NCI-H82 (cell line): Measurements from ENCODE around the gene GATA3.

Experiments
- DNase-seq: peaks from one replicate; lab custom pipeline; 2025; lab: John Stamatoyannopoulos, UW

Gene GATA3

DNA sequence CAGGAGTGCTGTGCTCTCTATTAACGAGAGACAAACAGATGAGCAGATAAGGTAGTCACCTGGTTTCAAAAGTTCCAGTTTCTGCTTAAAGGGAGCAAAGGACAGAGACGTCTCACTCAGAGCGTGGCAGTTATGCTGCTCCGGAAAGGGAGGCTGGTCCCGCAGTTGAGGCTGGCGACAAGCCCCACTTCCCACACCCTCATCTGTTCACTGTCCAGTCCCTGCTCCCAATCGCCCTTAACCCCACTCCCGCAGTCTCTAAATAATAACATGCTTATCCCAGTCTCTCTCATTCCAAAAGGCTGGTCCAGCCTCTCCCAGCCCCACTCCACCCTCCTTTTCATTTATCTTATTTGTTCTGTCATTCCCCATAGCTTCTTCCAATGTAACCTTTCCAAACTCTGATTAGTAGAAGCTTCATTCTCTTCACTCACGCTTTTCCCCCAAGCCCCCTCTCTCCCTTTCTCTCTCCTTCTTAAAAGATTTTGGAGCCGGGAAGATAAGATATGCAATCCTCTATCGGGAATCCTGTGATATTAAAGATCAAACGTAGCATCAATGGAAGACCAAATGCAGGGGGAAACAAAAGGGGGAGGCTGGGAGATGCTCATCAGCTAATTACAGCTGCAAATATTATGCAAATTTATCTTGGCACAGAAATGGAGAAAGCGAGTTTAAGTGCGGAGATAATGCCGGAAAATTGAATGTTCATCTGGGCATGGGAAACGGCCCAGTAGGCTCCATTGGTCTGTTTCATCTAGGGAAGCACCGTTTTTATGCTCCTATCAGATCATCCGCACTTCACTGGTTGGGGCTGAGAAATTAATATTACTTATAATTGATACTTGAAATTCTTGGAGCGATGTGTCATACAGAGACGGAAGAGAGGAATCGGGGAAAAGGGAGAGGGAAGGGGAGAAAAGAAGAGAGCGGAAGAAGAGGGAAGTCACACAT is 16.3 kb upstream of the GATA3 start:
- DNase-seq, result no peak

- no peak for DNase-seq
These were observed 15.1 kb upstream of the GATA3 start for GRCh38 chr10:8039321-8039881.

DNA sequence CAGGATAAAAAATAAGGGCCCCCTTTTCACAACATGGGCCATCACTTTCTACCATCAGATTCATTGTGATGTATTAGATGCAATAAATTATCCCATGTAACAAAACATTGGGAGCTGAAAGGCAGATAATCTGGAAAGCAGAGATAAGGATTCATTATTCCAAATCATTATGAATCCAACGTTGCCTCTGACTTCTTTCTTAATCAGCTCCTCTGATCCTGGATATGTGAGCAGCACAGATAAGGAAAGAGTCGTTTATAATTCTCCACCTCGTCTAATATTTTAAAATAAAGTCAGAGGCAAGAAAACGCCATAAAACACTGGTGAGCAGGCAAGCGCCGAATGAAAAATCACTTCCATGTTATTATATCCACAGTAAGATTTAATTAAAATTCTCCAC is 13.8 kb upstream of the GATA3 start:
- DNase-seq, result no peak

DNA sequence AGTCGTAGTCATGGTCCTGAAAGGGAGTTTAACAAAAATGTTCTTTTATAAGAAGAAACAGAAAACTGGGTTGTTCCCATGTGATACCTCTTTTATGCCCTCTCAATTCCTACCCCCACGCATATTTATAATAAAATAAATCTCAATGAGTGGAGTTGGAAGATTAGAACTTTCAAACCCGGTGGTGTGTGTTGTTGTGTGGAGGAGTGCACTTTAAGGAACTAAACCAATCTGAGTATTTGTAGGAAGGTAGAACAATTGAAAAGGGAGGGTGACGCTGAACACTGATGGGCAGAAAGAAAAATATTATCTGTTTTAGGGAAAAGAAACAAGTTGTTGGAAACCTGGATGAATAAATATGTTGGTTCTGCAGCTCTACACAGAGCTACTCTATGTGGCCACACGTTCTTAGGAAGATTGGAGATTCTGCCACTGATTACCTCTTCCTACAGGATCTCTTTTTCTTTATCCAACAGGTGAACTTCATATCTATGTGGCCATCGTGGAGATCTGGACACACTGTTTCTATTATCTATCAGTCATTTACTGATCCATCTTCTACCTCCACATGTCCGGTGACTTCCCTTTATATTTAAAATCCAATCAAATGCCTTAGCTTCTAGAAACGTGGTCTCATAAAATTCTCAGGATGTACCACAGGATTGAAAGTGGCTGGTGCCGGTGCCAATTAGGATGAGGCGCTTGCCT is 13.1 kb upstream of the GATA3 start:
- DNase-seq, result no peak

DNA sequence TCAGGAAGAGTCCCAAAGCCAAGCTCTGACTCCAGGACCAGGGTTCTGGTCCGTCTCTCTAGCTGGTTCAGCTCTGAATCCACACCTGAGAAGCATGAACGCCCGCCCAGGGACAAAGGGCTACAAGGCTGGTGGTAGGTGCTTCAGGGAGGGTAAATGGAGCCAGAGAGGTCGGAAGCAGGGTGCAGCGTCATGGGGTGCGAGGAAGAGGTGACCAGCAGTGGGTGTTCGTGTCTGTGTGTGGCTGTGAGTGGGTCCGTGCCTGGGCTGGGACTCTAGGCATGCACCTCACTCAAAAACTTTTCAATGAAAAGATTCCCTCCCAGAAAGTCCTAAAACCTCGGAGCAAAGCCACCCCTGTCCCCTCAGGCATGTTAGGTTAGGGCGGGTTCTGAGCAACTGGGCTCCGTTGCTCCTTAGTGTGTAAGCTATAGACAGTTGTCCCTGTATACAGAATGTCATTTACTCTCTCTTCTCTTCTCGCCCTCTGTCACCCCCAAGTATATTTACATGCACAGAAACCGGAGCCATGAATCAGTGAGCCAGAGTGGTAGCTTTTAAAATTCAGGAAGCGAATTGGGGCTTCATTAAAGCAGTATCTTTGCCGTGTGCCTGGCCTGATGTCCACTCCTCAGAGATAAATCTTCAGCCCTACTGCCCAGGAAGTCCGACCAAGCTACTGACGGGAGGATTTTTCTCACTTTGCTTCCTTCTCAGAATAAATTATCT is 12.3 kb upstream of the GATA3 start:
- no peak for DNase-seq

DNA sequence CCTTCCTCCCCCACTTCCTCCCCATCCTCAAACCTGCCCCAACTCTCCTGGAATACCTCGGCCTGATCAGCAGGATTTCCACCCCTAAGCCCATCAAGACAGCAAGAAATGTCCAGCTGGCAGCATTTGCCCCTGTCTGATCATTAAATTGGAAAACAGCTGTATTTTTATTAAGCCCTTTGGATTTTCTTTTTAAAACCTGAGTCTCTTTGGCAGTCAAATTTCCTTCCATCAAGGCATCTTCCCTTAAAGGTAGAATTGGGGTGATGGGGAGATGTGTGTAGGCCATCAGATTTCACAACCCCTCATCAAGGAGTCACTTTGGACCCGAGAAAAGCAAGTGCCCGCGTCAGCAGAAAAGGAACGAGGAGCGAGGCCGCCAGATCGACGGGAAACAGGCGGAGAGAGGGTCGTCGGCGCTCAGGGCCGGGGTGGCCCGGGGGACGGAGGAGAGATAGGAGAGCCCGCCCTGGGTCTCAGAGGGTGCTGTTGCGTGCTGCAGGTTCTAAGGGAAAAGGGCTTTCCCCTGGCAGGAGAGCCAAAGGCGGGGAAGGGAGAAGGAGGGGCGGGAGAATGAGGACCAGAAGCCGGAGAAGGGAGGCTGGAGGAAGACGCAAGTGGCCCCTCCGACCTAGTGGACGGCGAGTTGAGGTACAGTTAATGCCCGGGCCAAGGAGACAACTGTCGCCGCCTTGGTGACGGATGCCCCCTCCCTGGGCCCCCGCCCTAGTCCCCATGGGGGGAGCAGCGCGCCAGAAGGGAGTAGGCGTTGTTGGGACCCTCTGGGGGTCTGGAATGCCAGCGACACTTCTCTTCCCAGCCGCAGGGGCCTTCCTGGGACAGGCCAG is 11.5 kb upstream of the GATA3 start:
- no peak for DNase-seq

- peak; percentile 30 for DNase-seq
These were observed 10.8 kb upstream of the GATA3 start for GRCh38 chr10:8043569-8044306.

DNA sequence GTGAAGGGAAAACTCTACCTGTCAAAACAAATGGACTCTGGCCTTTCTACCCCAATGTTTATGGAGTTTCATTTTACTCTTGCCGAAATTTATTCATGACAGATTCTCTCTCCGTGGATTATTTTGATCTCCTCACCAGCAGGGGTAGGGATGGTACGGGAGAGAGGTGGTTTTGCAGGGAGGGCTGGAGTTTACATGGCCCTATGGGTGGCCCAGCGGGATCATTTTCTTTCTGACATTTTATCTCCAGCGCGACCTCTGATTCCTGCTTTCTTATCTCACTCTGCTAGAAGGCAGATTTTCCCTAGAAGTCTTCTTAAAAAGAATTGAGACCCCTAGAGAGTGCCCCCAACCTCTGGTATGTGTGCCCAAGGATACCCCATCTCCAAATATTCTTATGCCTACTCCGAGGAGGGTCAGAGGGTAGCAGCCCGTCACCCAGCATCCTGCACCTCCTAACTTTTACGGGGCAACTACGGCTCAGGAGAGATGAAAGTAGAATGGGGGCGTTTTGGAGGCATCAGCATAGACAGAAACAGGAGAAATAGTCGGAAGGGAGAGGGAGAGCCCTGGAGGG is 10.1 kb upstream of the GATA3 start:
- DNase-seq, result no peak

GRCh38 chr10:8044908-8045725 is 9.4 kb upstream of the GATA3 start:
- no peak for DNase-seq

- DNase-seq, result no peak
These were observed 8.6 kb upstream of the GATA3 start for GRCh38 chr10:8045726-8046494.

DNA sequence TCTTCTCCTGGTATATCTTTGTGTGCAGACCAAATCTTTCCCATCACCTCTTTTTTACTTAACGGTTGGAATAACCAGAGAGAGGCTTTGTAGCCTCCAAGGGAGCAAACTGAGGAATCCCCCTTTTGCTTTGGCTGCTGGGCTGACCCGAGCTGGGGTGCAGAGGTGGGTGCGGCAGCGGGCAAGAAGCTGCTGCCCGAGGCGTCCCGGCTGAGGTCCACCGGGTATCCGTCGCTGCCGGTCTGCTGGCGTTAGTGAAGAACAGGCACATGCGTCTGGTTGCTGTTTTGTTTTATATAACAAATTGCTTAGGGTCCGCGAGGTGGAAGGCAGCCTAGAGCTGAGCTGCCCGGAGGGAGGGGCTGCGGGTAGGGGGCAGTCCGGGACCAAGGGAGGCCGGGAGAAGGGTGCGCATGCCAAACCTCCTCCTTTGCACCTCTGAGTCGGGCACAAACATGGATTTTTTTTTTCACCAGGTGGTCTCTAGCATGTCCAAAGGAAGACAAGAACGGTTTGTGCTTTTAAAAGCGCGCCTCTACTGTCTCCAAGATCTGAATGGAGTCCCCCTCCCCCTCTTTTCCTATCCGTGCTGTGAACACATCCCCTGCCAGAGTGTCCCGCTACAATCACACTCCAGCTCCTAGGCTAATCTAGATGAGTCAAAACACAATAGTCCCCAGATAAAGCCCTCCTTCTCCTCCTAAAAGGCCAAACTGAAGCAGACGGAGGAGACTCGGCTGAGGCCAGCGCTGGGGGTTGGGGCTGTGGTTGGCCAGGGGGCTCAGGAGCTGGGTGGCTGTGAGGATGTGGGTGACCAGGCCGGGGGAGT is 6.8 kb upstream of the GATA3 start:
- no peak for DNase-seq

GRCh38 chr10:8048281-8049008 is 6.0 kb upstream of the GATA3 start:
- DNase-seq, result no peak

- DNase-seq, result no peak
These were observed 5.2 kb upstream of the GATA3 start for GRCh38 chr10:8049045-8049864.

GRCh38 chr10:8049865-8050555 is 4.5 kb upstream of the GATA3 start:
- no peak for DNase-seq

GRCh38 chr10:8050556-8051108 is 3.9 kb upstream of the GATA3 start:
- no peak for DNase-seq
